HCT116 (cell line): ENCODE data around the gene FPR1. TPM values are rescaled to one million over a fixed set of nuclear protein-coding genes. Genes with fewer than 3 reads are reported as not detected.

ENCODE experiments used
- ATAC-seq: fragments of 200-7000 bp; cut with Tn5 transposase; 2 replicates; pipeline ENCODE4 v1.9.1; 2020; ENCODE audit warnings: mild to moderate bottlenecking, moderate library complexity
- BruUV-seq: library from RNA; stranded (reverse); fragments of 400-500 nt; replicated peaks from 2 replicates; lab custom pipeline; 2021; lab: Mats Ljungman, UMichigan
- CTCF ChIA-PET: fragments of 300-600 bp; sonication (Branson Sonifier 250); formaldehyde crosslinking; loops from one replicate; lab custom pipeline; 2021; ENCODE audit warnings: antibody characterized with exemption; lab: Charles Lee
- POLR2A ChIA-PET: fragments of 300-600, 350-600 bp; sonication (Branson Sonifier 250); formaldehyde crosslinking; loops from one replicate; lab custom pipeline; 2021; ENCODE audit warnings: antibody characterized with exemption; lab: Charles Lee
- RAD21 ChIA-PET, 2 experiments: fragments of 300-600 bp; sonication (Branson Sonifier 250); formaldehyde crosslinking; loops; one replicate each; lab custom pipeline; 2023; ENCODE audit warnings: low total read pairs in 2 of 2; ENCODE audit not compliant: uncharacterized antibody in 2 of 2, unreplicated experiment in 2 of 2, low non-redundant PET in 1 of 2; lab: Charles Lee
- DNase-seq: peaks from one replicate; pipeline ENCODE4 v3.0.0-alpha.2; 2010; ENCODE audit warnings: low read depth, low spot score
- H2AFZ ChIP-seq: fragments of 200-600 bp; shearing (Covaris generic), sonication (generic); 2 replicates; pipeline ENCODE4 v1.6.1; 2017; ENCODE audit warnings: low read depth, mixed run types, mixed read lengths, antibody characterized with exemption, low read length; ENCODE audit not compliant: poor library complexity, severe bottlenecking
- H3K27ac ChIP-seq: 2 replicates; pipeline ENCODE4 v1.5.1; 2012; ENCODE audit warnings: low read depth, low read length
- H3K27me3 ChIP-seq: fragments of 200-600 bp; sonication (generic); 2 replicates; pipeline ENCODE4 v1.6.1; 2016; ENCODE audit warnings: mixed run types, low read length, mixed read lengths; ENCODE audit not compliant: insufficient read depth
- H3K36me3 ChIP-seq, 2 experiments: fragments of 200-500 bp in 1 of 2; fragments of 200-600 bp in 1 of 2; sonication (Bioruptor generic) in 1 of 2; sonication (generic) in 1 of 2; 2 replicates each; pipeline versions ENCODE4 v1.5.1 to v1.6.1; 2014 to 2016; ENCODE audit warnings: low read length in 2 of 2, inconsistent platforms in 1 of 2, mixed read lengths in 1 of 2, mixed run types in 1 of 2; ENCODE audit not compliant: insufficient read depth in 2 of 2, control insufficient read depth in 1 of 2
- H3K4me1 ChIP-seq, 2 experiments: fragments of 200-600 bp in 1 of 2; sonication (generic) in 1 of 2; 2 replicates each; pipeline versions ENCODE4 v1.5.1 to v1.6.1; 2012 to 2017; ENCODE audit warnings: low read length in 2 of 2, inconsistent platforms in 1 of 2, mild to moderate bottlenecking in 1 of 2, mixed read lengths in 1 of 2, mixed run types in 1 of 2, moderate library complexity in 1 of 2; ENCODE audit not compliant: insufficient read depth in 2 of 2, control insufficient read depth in 1 of 2
- H3K4me2 ChIP-seq: fragments of 200-600 bp; sonication (generic); 2 replicates; pipeline ENCODE4 v1.6.1; 2017; ENCODE audit warnings: mixed run types, low read length, mixed read lengths
- H3K4me3 ChIP-seq, 2 experiments: fragments of 200-600 bp in 1 of 2; sonication (generic) in 1 of 2; replicated peaks in 1 of 2; 2 replicates each; pipeline ENCODE4 v1.5.1; 2011 to 2016; ENCODE audit warnings: low read length in 2 of 2, control low read depth in 1 of 2, low read depth in 1 of 2, mild to moderate bottlenecking in 1 of 2, mixed read lengths in 1 of 2, mixed run types in 1 of 2
- H3K79me2 ChIP-seq: fragments of 200-600 bp; sonication (generic); 2 replicates; pipeline ENCODE4 v1.6.1; 2017; ENCODE audit warnings: mild to moderate bottlenecking, mixed run types, low read length, moderate library complexity, mixed read lengths; ENCODE audit not compliant: insufficient read depth
- H3K9ac ChIP-seq: fragments of 200-600 bp; sonication (generic); 2 replicates; pipeline ENCODE4 v1.6.1; 2016; ENCODE audit warnings: low read length, mixed read lengths
- H3K9me2 ChIP-seq: fragments of 200-600 bp; sonication (generic), shearing (Covaris generic); 2 replicates; pipeline ENCODE4 v1.6.1; 2017; ENCODE audit warnings: mixed run types, mild to moderate bottlenecking, moderate library complexity; ENCODE audit not compliant: insufficient read depth
- H3K9me3 ChIP-seq, 2 experiments: fragments of 200-500 bp in 1 of 2; fragments of 200-600 bp in 1 of 2; sonication (Bioruptor generic) in 1 of 2; sonication (generic) in 1 of 2; 2 replicates each; pipeline ENCODE4 v1.6.1; 2014 to 2017; ENCODE audit warnings: low read length in 2 of 2, mixed read lengths in 2 of 2, inconsistent platforms in 1 of 2, low read depth in 1 of 2, mild to moderate bottlenecking in 1 of 2, mixed run types in 1 of 2, moderate library complexity in 1 of 2; ENCODE audit not compliant: control insufficient read depth in 1 of 2, insufficient read depth in 1 of 2
- H4K20me1 ChIP-seq: fragments of 200-600 bp; sonication (generic), shearing (Covaris generic); 2 replicates; pipeline ENCODE4 v1.6.1; 2017; ENCODE audit warnings: mixed run types, mild to moderate bottlenecking, moderate library complexity; ENCODE audit not compliant: insufficient read depth
- CEBPB ChIP-seq: IDR thresholded peaks from 2 replicates; pipeline ENCODE4 v1.6.1; 2012; ENCODE audit warnings: low read depth
- EZH2phosphoT487 ChIP-seq: fragments of 200-600 bp; IDR thresholded peaks from 2 replicates; pipeline ENCODE4 v1.6.1; 2018; ENCODE audit warnings: antibody characterized with exemption, borderline replicate concordance
- FOSL1 ChIP-seq: IDR thresholded peaks from 2 replicates; pipeline ENCODE4 v1.6.1; 2012; ENCODE audit warnings: low read depth
- MAX ChIP-seq: IDR thresholded peaks from 2 replicates; pipeline ENCODE4 v1.6.1; 2012
- REST ChIP-seq: IDR thresholded peaks from 2 replicates; pipeline ENCODE4 v1.6.1; 2012; ENCODE audit warnings: low read depth
- ZNF274 ChIP-seq: fragments of 200-500 bp; sonication (Bioruptor generic); IDR thresholded peaks from 2 replicates; pipeline ENCODE4 v1.6.1; 2014; ENCODE audit warnings: mild to moderate bottlenecking, low read depth, low read length, inconsistent platforms
- intact Hi-C: fragments of 100-400 bp; cut with micrococcal nuclease; formaldehyde crosslinking; loops from 2 replicates; pipeline ENCODE4 v1.10.0; 2022
- total RNA-seq: library from RNA; stranded (reverse); gene quantifications from one replicate; pipeline ENCODE4 v1.2.1, GENCODE V29; 2021; ENCODE audit not compliant: unreplicated experiment

The FPR1 gene
- total RNA-seq, 1 experiment from 2014 or later: not detected

GRCh38 chr19:51710163-51710562 lies 41.5 kb downstream of the FPR1 start (continued):
- TF ChIP-seq FOSL1 (no peak), REST (no peak)

- CTCF ChIA-PET: interaction anchor here (2.8 kb wide), 1 partner anchor 68 kb away, joined by 10 read pairs; no protein-coding TSS in a partner anchor
- Histone ChIP-seq H3K9me3 (no peaks in the 10 kb centered on the region), H3K9me2 (no peaks in the 10 kb centered on the region), H3K79me2 (peaks cover 7% of the 10 kb centered on the region; the same call in 1 of the 2 replicates), H3K36me3 (0 out of 4 replicates have a peak, but pooled peaks cover 0 to 3% of the 10 kb centered on the region in 2 experiments), H2AFZ (no peak overlapping the region), H3K9ac (no peak overlapping the region), H4K20me1 (no peaks in the 10 kb centered on the region), H3K27ac (no peak overlapping the region), H3K4me1 (peaks cover 12 to 25% of the 10 kb centered on the region in 2 experiments; a peak in 3 of 4 replicates), H3K4me2 (no peak overlapping the region), H3K4me3 (no peak overlapping the region), H3K27me3 (no peaks in the 10 kb centered on the region)
- no peak for DNase-seq
- RAD21 ChIA-PET: no interaction called here
- POLR2A ChIA-PET: interaction anchor here (1.3 kb wide), 1 partner anchor 42 kb away, joined by 3 read pairs; the partner anchor contains the start of gene FPR1
- no TSS peak for BruUV-seq
- TF ChIP-seq CEBPB: no peak
- no peak for TF ChIP-seq ZNF274
- no peak for TF ChIP-seq MAX
- TF ChIP-seq FOSL1: no peak
- TF ChIP-seq EZH2phosphoT487: no peak
- no peak for ATAC-seq
- intact Hi-C loops: no loop called here
Observed at GRCh38 chr19:51709575-51709974, 42.1 kb downstream of the FPR1 start.
